ENCODE data around the gene SCN5A. TPM values are rescaled to one million over a fixed set of nuclear protein-coding genes. Genes with fewer than 3 reads are reported as not detected.

SCN5A gene
- total RNA-seq, 2 donors from 2014 or later, result 4.5 to 5.6 TPM

DNA sequence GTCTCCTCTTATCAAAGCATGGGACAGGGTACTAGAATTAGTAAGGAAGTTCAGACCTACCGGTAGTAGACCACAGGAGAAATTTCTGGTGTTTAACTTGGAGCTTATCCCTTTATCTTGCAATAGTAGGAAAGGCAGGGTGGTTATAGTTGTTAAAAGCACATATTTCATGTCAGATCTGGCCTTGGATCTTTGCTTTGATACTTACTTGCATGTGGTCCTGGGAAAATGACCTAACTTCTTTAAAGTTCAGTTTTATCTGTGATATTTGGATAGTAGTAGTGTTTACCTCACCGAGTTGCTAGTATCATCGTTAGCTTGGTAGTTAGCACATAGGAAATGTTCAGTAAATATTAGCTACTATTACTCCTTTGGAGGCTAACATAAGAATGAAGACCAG, 137.9 kb downstream of the SCN5A start:
- H3K27ac Mint-ChIP-seq, result no peak overlapping the region
- H3K36me3 Mint-ChIP-seq (ENCODE audit: low read depth), result peaks cover 20% of the 10 kb centered on the region
- no peaks in the 10 kb centered on the region for H3K9me3 Mint-ChIP-seq
- H3K4me3 Mint-ChIP-seq, result no peak overlapping the region
- no peaks in the 10 kb centered on the region for H3K27me3 Mint-ChIP-seq (ENCODE audit: insufficient read depth)
- TF ChIP-seq, protein P1, sequence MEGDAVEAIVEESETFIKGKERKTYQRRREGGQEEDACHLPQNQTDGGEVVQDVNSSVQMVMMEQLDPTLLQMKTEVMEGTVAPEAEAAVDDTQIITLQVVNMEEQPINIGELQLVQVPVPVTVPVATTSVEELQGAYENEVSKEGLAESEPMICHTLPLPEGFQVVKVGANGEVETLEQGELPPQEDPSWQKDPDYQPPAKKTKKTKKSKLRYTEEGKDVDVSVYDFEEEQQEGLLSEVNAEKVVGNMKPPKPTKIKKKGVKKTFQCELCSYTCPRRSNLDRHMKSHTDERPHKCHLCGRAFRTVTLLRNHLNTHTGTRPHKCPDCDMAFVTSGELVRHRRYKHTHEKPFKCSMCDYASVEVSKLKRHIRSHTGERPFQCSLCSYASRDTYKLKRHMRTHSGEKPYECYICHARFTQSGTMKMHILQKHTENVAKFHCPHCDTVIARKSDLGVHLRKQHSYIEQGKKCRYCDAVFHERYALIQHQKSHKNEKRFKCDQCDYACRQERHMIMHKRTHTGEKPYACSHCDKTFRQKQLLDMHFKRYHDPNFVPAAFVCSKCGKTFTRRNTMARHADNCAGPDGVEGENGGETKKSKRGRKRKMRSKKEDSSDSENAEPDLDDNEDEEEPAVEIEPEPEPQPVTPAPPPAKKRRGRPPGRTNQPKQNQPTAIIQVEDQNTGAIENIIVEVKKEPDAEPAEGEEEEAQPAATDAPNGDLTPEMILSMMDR (conservative IDR thresholded peaks at IDR 0.05), result no peak
- Histone ChIP-seq H3K9me3 (ENCODE audit: control insufficient read depth, low read length) (no peaks in the 10 kb centered on the region), H3K9ac (ENCODE audit: extremely low read depth, low read length, poor library complexity, severe bottlenecking) (no peak overlapping the region), H3K27ac (ENCODE audit: low read depth, low read length) (no peak overlapping the region), H3K27me3 (ENCODE audit: control insufficient read depth, insufficient read depth, low read length, poor library complexity, severe bottlenecking) (no peaks in the 10 kb centered on the region), H3K36me3 (ENCODE audit: control insufficient read depth, insufficient read depth, low read length) (peaks cover 49% of the 10 kb centered on the region), H3K4me3 (ENCODE audit: low read length) (no peak overlapping the region), H3K4me1 (ENCODE audit: control insufficient read depth, insufficient read depth, low read length) (no peaks in the 10 kb centered on the region)
- 94 to 100% methylated on average over 1 to 3 of the region's 3 CpGs for WGBS, 2 experiments (ENCODE audit: insufficient coverage in 1 of 2, insufficient read length in 1 of 2)
- H3K4me1 Mint-ChIP-seq, result no peaks in the 10 kb centered on the region
- DNase-seq, result no peak

DNA sequence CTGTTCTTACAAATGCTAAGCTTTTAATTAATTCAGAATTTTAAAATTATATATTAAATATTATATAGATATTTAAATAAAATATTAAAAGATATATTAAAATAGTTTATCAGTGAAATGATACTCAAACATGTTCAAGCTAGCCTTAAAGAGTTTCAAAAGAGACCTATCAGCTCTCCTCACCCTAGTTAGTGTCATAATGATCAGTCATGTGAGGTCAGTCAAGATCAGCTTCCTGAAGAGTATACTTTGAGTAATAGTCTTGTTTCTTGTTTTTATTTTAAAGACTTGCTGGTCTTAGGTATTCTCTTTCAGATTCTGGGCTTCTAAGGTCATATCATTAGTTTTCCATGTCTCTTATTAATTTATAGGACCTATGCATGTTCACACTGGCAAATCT, 138.9 kb downstream of the SCN5A start:
- H3K27me3 Mint-ChIP-seq (ENCODE audit: insufficient read depth), result no peaks in the 10 kb centered on the region
- H3K36me3 Mint-ChIP-seq (ENCODE audit: low read depth), result peaks cover 23% of the 10 kb centered on the region
- DNase-seq, result no peak
- TF ChIP-seq, protein P1 (conservative IDR thresholded peaks at IDR 0.05), result no peak
- Histone ChIP-seq H3K9me3 (ENCODE audit: control insufficient read depth, low read length) (no peaks in the 10 kb centered on the region), H3K27me3 (ENCODE audit: control insufficient read depth, insufficient read depth, low read length, poor library complexity, severe bottlenecking) (no peaks in the 10 kb centered on the region), H3K27ac (ENCODE audit: low read depth, low read length) (no peak overlapping the region), H3K36me3 (ENCODE audit: control insufficient read depth, insufficient read depth, low read length) (peaks cover 54% of the 10 kb centered on the region), H3K9ac (ENCODE audit: extremely low read depth, low read length, poor library complexity, severe bottlenecking) (no peak overlapping the region), H3K4me1 (ENCODE audit: control insufficient read depth, insufficient read depth, low read length) (no peaks in the 10 kb centered on the region), H3K4me3 (ENCODE audit: low read length) (no peak overlapping the region)
- no peaks in the 10 kb centered on the region for H3K4me1 Mint-ChIP-seq
- no peaks in the 10 kb centered on the region for H3K9me3 Mint-ChIP-seq
- no peak overlapping the region for H3K4me3 Mint-ChIP-seq
- H3K27ac Mint-ChIP-seq, result no peak overlapping the region

DNA sequence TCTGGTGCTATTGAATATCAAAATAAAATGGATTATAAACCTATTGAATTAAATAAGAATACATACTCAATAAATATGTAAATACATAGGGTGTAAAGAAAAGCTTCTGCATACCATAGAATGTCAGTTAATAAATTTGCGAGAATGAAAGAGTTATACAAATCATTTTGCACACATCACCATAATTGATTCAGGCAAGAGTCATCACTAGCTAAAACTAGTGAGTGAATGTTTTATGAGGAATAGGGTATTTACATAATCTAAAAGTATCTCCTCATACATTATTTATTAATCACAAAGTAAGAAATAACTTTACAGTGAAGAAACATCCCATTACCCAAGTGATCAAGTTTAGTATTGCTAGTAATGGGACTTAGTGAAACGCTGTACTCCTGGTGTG, 139.8 kb downstream of the SCN5A start:
- Mint-ChIP-seq H3K4me1 (no peaks in the 10 kb centered on the region), H3K4me3 (no peak overlapping the region), H3K27ac (no peak overlapping the region), H3K27me3 (ENCODE audit: insufficient read depth) (no peaks in the 10 kb centered on the region), H3K9me3 (no peaks in the 10 kb centered on the region), H3K36me3 (ENCODE audit: low read depth) (peaks cover 23% of the 10 kb centered on the region)
- H3K4me3 ChIP-seq (ENCODE audit: low read length), result no peak overlapping the region
- no peaks in the 10 kb centered on the region for H3K27me3 ChIP-seq (ENCODE audit: control insufficient read depth, insufficient read depth, low read length, poor library complexity, severe bottlenecking)
- no peak overlapping the region for H3K27ac ChIP-seq (ENCODE audit: low read depth, low read length)
- peaks cover 57% of the 10 kb centered on the region for H3K36me3 ChIP-seq (ENCODE audit: control insufficient read depth, insufficient read depth, low read length)
- TF ChIP-seq, protein P1 (conservative IDR thresholded peaks at IDR 0.05), result no peak
- no peaks in the 10 kb centered on the region for H3K4me1 ChIP-seq (ENCODE audit: control insufficient read depth, insufficient read depth, low read length)
- DNase-seq, result no peak
- H3K9ac ChIP-seq (ENCODE audit: extremely low read depth, low read length, poor library complexity, severe bottlenecking), result no peak overlapping the region
- H3K9me3 ChIP-seq (ENCODE audit: control insufficient read depth, low read length), result no peaks in the 10 kb centered on the region
- 95 to 100% methylated on average over 1 of the region's 2 CpGs for WGBS, 2 experiments (ENCODE audit: insufficient coverage in 1 of 2, insufficient read length in 1 of 2)

Measured in endodermal cell (in vitro differentiated cells).